Glutamatergic neuron (in vitro differentiated cells): ENCODE results near the gene STIM2. TPM values are rescaled to one million over a fixed set of nuclear protein-coding genes. Genes with fewer than 3 reads are reported as not detected.

Experiments
- DNase-seq: peaks from one replicate; pipeline ENCODE4 v3.0.0; 2022
- H3K27ac Mint-ChIP-seq: one replicate; pipeline ENCODE4 v1.8.0; 2020; ENCODE audit warnings: mild to moderate bottlenecking, mixed read lengths, inconsistent platforms; ENCODE audit not compliant: unreplicated experiment
- H3K27me3 Mint-ChIP-seq: one replicate; pipeline ENCODE4 v1.8.0; 2020; ENCODE audit warnings: mild to moderate bottlenecking, moderate library complexity, mixed read lengths, inconsistent platforms; ENCODE audit not compliant: unreplicated experiment
- H3K36me3 Mint-ChIP-seq: one replicate; pipeline ENCODE4 v1.8.0; 2020; ENCODE audit warnings: mild to moderate bottlenecking, mixed read lengths, inconsistent platforms; ENCODE audit not compliant: unreplicated experiment
- H3K4me1 Mint-ChIP-seq: one replicate; pipeline ENCODE4 v1.8.0; 2020; ENCODE audit warnings: mild to moderate bottlenecking, low read depth, mixed read lengths, inconsistent platforms; ENCODE audit not compliant: unreplicated experiment
- H3K4me3 Mint-ChIP-seq: one replicate; pipeline ENCODE4 v1.8.0; 2020; ENCODE audit warnings: mild to moderate bottlenecking, mixed read lengths, inconsistent platforms; ENCODE audit not compliant: unreplicated experiment
- H3K9me3 Mint-ChIP-seq: one replicate; pipeline ENCODE4 v1.8.0; 2020; ENCODE audit warnings: mild to moderate bottlenecking, moderate library complexity, mixed read lengths, inconsistent platforms; ENCODE audit not compliant: unreplicated experiment
- total RNA-seq: library from RNA; stranded (reverse); fragmentation: NEBNext Ultra II Directional; extraction: Animal tissue kit (Norgen Biotek cat#: 25700); gene quantifications from one replicate; pipeline ENCODE4 v1.2.1, GENCODE V29; 2021; ENCODE audit not compliant: unreplicated experiment
- TF ChIP-seq, protein P1 (sequence below): fragments of 200-600 bp; sonication (generic); IDR thresholded peaks from one replicate; pipeline ENCODE4 v1.5.0; 2021; ENCODE audit not compliant: partially characterized antibody, unreplicated experiment

Gene STIM2
- total RNA-seq, 1 donor from 2014 or later: 28.2 TPM

DNA sequence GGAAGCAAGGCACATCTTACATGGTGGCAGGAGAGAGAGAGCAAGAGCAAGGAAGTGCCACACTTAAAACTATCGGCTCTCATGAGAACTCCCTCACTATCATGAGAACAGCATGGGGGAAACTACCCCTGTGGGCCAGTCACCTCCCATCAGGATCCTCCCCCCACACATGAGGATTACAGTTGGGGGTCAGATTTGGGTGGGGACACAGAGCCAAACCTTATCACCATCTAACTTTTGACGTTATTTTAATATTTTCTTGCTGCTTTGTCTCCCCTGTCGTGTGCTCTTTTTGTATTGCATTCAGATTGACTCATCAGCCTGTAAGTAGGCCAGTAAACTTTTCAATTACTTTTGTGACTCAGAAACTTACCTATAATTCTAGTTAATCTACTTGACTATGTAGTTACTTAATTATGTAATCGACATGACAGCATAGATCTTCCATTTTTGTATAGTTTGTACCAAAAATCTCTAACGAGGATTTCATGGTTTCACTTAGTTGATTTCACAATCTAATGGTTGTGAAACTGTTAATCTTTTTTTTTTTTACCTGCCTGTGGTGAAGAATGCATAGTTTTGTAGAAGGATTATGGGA is 18.3 kb downstream of the STIM2 start:
- peaks cover 2% of the 10 kb centered on the region for H3K4me1 Mint-ChIP-seq
- H3K9me3 Mint-ChIP-seq: no peaks in the 10 kb centered on the region
- H3K27ac Mint-ChIP-seq: no peak overlapping the region
- DNase-seq: no peak
- H3K4me3 Mint-ChIP-seq: no peak overlapping the region
- TF ChIP-seq, protein P1, sequence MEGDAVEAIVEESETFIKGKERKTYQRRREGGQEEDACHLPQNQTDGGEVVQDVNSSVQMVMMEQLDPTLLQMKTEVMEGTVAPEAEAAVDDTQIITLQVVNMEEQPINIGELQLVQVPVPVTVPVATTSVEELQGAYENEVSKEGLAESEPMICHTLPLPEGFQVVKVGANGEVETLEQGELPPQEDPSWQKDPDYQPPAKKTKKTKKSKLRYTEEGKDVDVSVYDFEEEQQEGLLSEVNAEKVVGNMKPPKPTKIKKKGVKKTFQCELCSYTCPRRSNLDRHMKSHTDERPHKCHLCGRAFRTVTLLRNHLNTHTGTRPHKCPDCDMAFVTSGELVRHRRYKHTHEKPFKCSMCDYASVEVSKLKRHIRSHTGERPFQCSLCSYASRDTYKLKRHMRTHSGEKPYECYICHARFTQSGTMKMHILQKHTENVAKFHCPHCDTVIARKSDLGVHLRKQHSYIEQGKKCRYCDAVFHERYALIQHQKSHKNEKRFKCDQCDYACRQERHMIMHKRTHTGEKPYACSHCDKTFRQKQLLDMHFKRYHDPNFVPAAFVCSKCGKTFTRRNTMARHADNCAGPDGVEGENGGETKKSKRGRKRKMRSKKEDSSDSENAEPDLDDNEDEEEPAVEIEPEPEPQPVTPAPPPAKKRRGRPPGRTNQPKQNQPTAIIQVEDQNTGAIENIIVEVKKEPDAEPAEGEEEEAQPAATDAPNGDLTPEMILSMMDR: no peak
- H3K36me3 Mint-ChIP-seq: peaks cover 4% of the 10 kb centered on the region
- peaks cover 4% of the 10 kb centered on the region for H3K27me3 Mint-ChIP-seq

DNA sequence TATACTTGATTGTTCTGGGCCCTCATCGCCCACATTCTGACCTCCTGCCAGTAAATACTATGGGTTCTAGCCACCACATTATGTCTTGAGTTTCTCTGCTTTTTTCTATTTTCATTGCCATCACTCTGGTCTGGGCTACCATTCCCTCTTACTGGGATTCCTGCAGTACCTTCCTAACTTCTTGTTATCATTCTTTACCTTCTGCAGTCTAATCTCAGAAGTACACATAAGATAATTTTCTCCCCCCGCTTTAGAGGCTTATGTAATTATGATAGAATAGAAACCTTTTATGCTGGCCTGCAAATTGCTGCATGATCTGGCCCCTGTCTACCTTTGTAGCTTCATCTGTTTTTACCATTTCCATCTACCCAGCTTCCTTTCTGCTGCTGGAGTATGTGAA is 19.2 kb downstream of the STIM2 start:
- H3K27ac Mint-ChIP-seq: no peak overlapping the region
- peaks cover 7% of the 10 kb centered on the region for H3K4me1 Mint-ChIP-seq
- no peak for DNase-seq
- H3K4me3 Mint-ChIP-seq: no peak overlapping the region
- TF ChIP-seq, protein P1: no peak
- H3K27me3 Mint-ChIP-seq: peaks cover 4% of the 10 kb centered on the region
- H3K36me3 Mint-ChIP-seq: peaks cover 4% of the 10 kb centered on the region
- H3K9me3 Mint-ChIP-seq: no peaks in the 10 kb centered on the region

DNA sequence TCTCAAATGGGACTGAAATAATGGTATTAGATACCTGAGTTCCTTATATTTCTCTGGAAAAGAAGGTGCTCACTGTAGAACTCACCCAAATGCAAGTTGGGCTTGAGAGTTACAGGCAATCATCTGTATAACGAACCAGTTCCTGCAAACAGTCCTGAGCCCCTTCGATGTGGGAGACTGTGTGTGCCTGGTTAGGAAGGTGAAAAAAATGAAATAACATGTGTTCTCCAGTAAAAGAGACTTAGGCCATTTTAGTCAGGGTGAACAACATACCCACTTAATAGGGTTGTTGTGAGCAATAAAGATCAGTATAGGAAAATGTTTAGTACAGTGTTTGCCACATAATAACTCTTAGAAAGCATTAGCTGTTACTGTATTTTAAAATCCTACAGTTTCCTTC is 23.4 kb downstream of the STIM2 start:
- H3K27me3 Mint-ChIP-seq: peaks cover 2% of the 10 kb centered on the region
- no peaks in the 10 kb centered on the region for H3K36me3 Mint-ChIP-seq
- H3K4me3 Mint-ChIP-seq: no peak overlapping the region
- H3K27ac Mint-ChIP-seq: no peak overlapping the region
- peaks cover 10% of the 10 kb centered on the region for H3K4me1 Mint-ChIP-seq
- TF ChIP-seq, protein P1: no peak
- H3K9me3 Mint-ChIP-seq: no peaks in the 10 kb centered on the region
- DNase-seq: no peak

DNA sequence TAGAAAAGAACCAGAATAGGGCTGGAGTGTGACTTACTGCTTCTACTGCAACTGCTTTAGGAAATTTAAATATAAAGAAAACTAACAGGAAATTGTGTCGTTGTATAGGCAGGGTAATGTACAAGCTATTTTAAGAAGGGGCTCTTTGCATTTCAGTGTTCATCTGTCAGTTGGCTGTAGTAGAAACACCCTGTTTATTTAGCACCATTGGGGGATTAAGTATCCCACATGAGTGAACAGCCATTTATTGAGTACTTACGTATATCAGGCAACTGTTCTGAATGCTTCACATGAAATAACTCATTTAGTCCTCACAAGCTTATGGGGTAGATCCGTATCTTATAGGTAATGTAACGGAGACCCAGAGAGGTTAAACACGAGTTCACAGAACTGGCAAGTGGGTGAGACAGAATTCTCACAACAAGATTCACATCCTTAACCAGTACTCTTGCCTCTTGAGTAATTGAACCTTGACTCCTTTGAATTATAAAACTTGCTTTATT is 23.9 kb downstream of the STIM2 start:
- no peak for DNase-seq
- TF ChIP-seq, protein P1: no peak
- Mint-ChIP-seq H3K4me3 (no peak overlapping the region), H3K27ac (no peak overlapping the region), H3K36me3 (no peaks in the 10 kb centered on the region), H3K9me3 (no peaks in the 10 kb centered on the region), H3K27me3 (peaks cover 2% of the 10 kb centered on the region), H3K4me1 (peaks cover 10% of the 10 kb centered on the region)

DNA sequence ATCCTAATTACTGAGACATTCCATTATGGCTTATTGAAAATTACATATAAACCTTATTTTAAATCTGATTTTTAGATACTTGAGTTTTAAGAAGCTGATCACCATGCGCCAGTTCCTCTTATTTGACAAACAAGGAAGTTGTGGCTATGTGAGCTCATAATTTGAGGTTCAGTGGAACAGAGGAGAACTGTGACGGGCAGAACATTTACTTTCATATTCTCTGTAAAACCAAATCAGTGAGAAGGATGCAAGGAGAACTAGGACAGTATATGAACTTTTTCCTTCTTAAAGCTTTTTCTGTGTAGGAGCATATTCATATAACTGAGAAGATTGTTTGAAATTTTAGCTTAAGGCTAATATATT is 25.3 kb downstream of the STIM2 start:
- H3K27ac Mint-ChIP-seq: no peak overlapping the region
- H3K27me3 Mint-ChIP-seq: peaks cover 2% of the 10 kb centered on the region
- H3K4me1 Mint-ChIP-seq: peaks cover 10% of the 10 kb centered on the region
- DNase-seq: no peak
- H3K9me3 Mint-ChIP-seq: no peaks in the 10 kb centered on the region
- H3K4me3 Mint-ChIP-seq: no peak overlapping the region
- H3K36me3 Mint-ChIP-seq: peaks cover 8% of the 10 kb centered on the region
- TF ChIP-seq, protein P1: no peak
